HG02981 (cell line): Measurements from ENCODE around the gene SYS1.
"Not testable (repeated sequence)": the region's sequence is repeated elsewhere in the genome, so short reads cannot be mapped to it uniquely, and the experiment has no call there.

Experiments used
- ATAC-seq: cut with Tn5 transposase; IDR thresholded peaks from one replicate; pipeline ENCODE4 v1.9.1; 2021; ENCODE audit warnings: mild to moderate bottlenecking, moderate library complexity; ENCODE audit not compliant: unreplicated experiment

The SYS1 gene

GRCh38 chr20:45339799-45340198 is 23.2 kb upstream of the SYS1 start:
- no peak for ATAC-seq

- ATAC-seq = no peak
Measured at GRCh38 chr20:45340236-45340847, 22.6 kb upstream of the SYS1 start.

- ATAC-seq = no peak
Measured at GRCh38 chr20:45340951-45341350, 22.0 kb upstream of the SYS1 start.

- no peak for ATAC-seq
Measured at GRCh38 chr20:45341579-45341938, 21.4 kb upstream of the SYS1 start.

- no peak for ATAC-seq
Measured at GRCh38 chr20:45341939-45342854, 20.8 kb upstream of the SYS1 start.

GRCh38 chr20:45342855-45343531 is 20.0 kb upstream of the SYS1 start:
- ATAC-seq = no peak

GRCh38 chr20:45343532-45344167 is 19.3 kb upstream of the SYS1 start:
- ATAC-seq = no peak

- no peak for ATAC-seq
Measured at GRCh38 chr20:45344168-45344860, 18.6 kb upstream of the SYS1 start.

- no peak for ATAC-seq
Measured at GRCh38 chr20:45345104-45345936, 17.6 kb upstream of the SYS1 start.

GRCh38 chr20:45346291-45346718 is 16.7 kb upstream of the SYS1 start:
- ATAC-seq = no peak

GRCh38 chr20:45346851-45347250 is 16.1 kb upstream of the SYS1 start:
- no peak for ATAC-seq

GRCh38 chr20:45347297-45347935 is 15.5 kb upstream of the SYS1 start:
- ATAC-seq = no peak

GRCh38 chr20:45347936-45348778 is 14.8 kb upstream of the SYS1 start, which contains the start of gene SDC4:
SDC4 (minus strand) TSS chr20:45348424; CDS start chr20:45348384, 40 bp downstream.
- ATAC-seq = no peak

- ATAC-seq = no peak
Measured at GRCh38 chr20:45350217-45350616, 12.7 kb upstream of the SYS1 start.

- not testable (repeated sequence) for ATAC-seq
Measured at GRCh38 chr20:45350795-45351194, 12.2 kb upstream of the SYS1 start.

GRCh38 chr20:45352729-45353128 is 10.2 kb upstream of the SYS1 start:
- ATAC-seq = no peak

- ATAC-seq = no peak
Measured at GRCh38 chr20:45353746-45354145, 9.2 kb upstream of the SYS1 start.
